GM12874 (cell line): ENCODE results near the gene RNF44.

ENCODE experiments used
- CTCF ChIP-seq: IDR thresholded peaks from 2 replicates; pipeline ENCODE4 v1.5.1; 2011; ENCODE audit warnings: low read depth, mild to moderate bottlenecking, control low read depth, low read length, moderate library complexity; ENCODE audit not compliant: insufficient read depth

Gene RNF44

GRCh38 chr5:176529116-176529740, 8.0 kb downstream of the RNF44 start:
- TF ChIP-seq CTCF, result no peak

- TF ChIP-seq CTCF, result no peak
These were observed 8.5 kb downstream of the RNF44 start for GRCh38 chr5:176528761-176529115.

GRCh38 chr5:176528301-176528700, 8.9 kb downstream of the RNF44 start:
- TF ChIP-seq CTCF, result no peak

- TF ChIP-seq CTCF, result no peak
These were observed 9.7 kb downstream of the RNF44 start for GRCh38 chr5:176527246-176528222.

GRCh38 chr5:176526462-176526861, 10.7 kb downstream of the RNF44 start:
- TF ChIP-seq CTCF, result no peak

- TF ChIP-seq CTCF, result no peak
These were observed 11.5 kb downstream of the RNF44 start for GRCh38 chr5:176525677-176526076.

GRCh38 chr5:176524987-176525386, 12.2 kb downstream of the RNF44 start:
- TF ChIP-seq CTCF, result no peak
